Lower lobe of right lung (tissue), 2 donors: ENCODE results near the gene MBD5. TPM values are rescaled to one million over a fixed set of nuclear protein-coding genes. Genes with fewer than 3 reads are reported as not detected.

Experiments
- ATAC-seq, 2 donors: fragments of 200-7000 bp; cut with Tn5 transposase; one replicate each; pipeline ENCODE4 v1.9.1; 2020 to 2022; ENCODE audit warnings: mild to moderate bottlenecking in 2 of 2, moderate library complexity in 2 of 2
- DNase-seq: peaks from one replicate; pipeline ENCODE4 v3.0.0-alpha.2; 2020
- H3K27ac ChIP-seq: fragments of 200-600 bp; one replicate; pipeline ENCODE4 v1.8.0; 2022
- H3K27me3 ChIP-seq: fragments of 200-600 bp; one replicate; pipeline ENCODE4 v1.8.0; 2022; ENCODE audit warnings: low read depth
- H3K36me3 ChIP-seq: fragments of 200-600 bp; one replicate; pipeline ENCODE4 v1.8.0; 2022; ENCODE audit warnings: mild to moderate bottlenecking
- H3K4me1 ChIP-seq: fragments of 200-600 bp; one replicate; pipeline ENCODE4 v1.8.0; 2022
- H3K4me3 ChIP-seq: fragments of 200-600 bp; one replicate; pipeline ENCODE4 v1.8.0; 2022; ENCODE audit warnings: mild to moderate bottlenecking
- H3K9me3 ChIP-seq: fragments of 200-600 bp; one replicate; pipeline ENCODE4 v1.8.0; 2022
- CTCF ChIP-seq: fragments of 200-600 bp; IDR thresholded peaks from one replicate; pipeline ENCODE4 v1.8.0; 2022; ENCODE audit warnings: antibody characterized with exemption, mild to moderate bottlenecking
- intact Hi-C: fragments of 100-400 bp; cut with DNase I; formaldehyde crosslinking; loops from one replicate; pipeline ENCODE4 v1.11.0; 2022
- total RNA-seq: library from RNA; stranded (reverse); fragmentation: NEBNext Ultra II Directional; extraction: Animal tissue kit (Norgen Biotek cat#: 25700); gene quantifications from one replicate; pipeline ENCODE4 v1.2.1, GENCODE V29; 2021
- donor health status: DM: no; HTN: yes; CAD: no; lungs with severe emphysema.

The MBD5 gene
- total RNA-seq, 1 donor from 2014 or later = 46.3 TPM

GRCh38 chr2:148351437-148352143, 330.7 kb downstream of the MBD5 start:
- Histone ChIP-seq H3K4me1 (no peaks in the 10 kb centered on the region), H3K27me3 (no peaks in the 10 kb centered on the region), H3K9me3 (no peaks in the 10 kb centered on the region), H3K4me3 (no peak overlapping the region), H3K27ac (no peak overlapping the region), H3K36me3 (no peaks in the 10 kb centered on the region)
- intact Hi-C loops = no loop called here
- ATAC-seq = no peak
- no peak for TF ChIP-seq CTCF
- DNase-seq = no peak

- no peak overlapping the region for H3K27ac ChIP-seq
- ATAC-seq = no peak
These were observed 337.5 kb downstream of the MBD5 start for GRCh38 chr2:148358375-148358774.

GRCh38 chr2:148360662-148361061, 339.8 kb downstream of the MBD5 start:
- Histone ChIP-seq H3K27ac (no peak overlapping the region), H3K4me1 (no peaks in the 10 kb centered on the region), H3K9me3 (no peaks in the 10 kb centered on the region), H3K4me3 (no peak overlapping the region), H3K27me3 (no peaks in the 10 kb centered on the region), H3K36me3 (no peaks in the 10 kb centered on the region)
- DNase-seq (no peak), ATAC-seq (no peak)
- no peak for TF ChIP-seq CTCF
- intact Hi-C loops = no loop called here

More at GRCh38 chr2:148358375-148358774, 337.5 kb downstream of the MBD5 start:
- no peak for TF ChIP-seq CTCF
- Histone ChIP-seq H3K4me3 (no peak overlapping the region), H3K36me3 (no peaks in the 10 kb centered on the region), H3K9me3 (no peaks in the 10 kb centered on the region), H3K4me1 (no peaks in the 10 kb centered on the region), H3K27me3 (no peaks in the 10 kb centered on the region)
- intact Hi-C loops = no loop called here
- DNase-seq = no peak

GRCh38 chr2:148362144-148362796, 341.4 kb downstream of the MBD5 start:
- TF ChIP-seq CTCF = no peak
- H3K9me3 ChIP-seq = no peaks in the 10 kb centered on the region
- no peaks in the 10 kb centered on the region for H3K36me3 ChIP-seq
- H3K4me3 ChIP-seq = no peak overlapping the region
- H3K27ac ChIP-seq = no peak overlapping the region
- intact Hi-C loops = no loop called here
- H3K4me1 ChIP-seq = no peaks in the 10 kb centered on the region
- ATAC-seq (no peak), DNase-seq (no peak)
- no peaks in the 10 kb centered on the region for H3K27me3 ChIP-seq

GRCh38 chr2:148375214-148375613, 354.3 kb downstream of the MBD5 start:
- intact Hi-C loops = no loop called here
- H3K27ac ChIP-seq = no peak overlapping the region
- H3K4me3 ChIP-seq = no peak overlapping the region
- no peak for ATAC-seq
- no peaks in the 10 kb centered on the region for H3K27me3 ChIP-seq
- no peak for DNase-seq
- no peaks in the 10 kb centered on the region for H3K9me3 ChIP-seq
- no peak for TF ChIP-seq CTCF
- H3K4me1 ChIP-seq = no peaks in the 10 kb centered on the region
- no peaks in the 10 kb centered on the region for H3K36me3 ChIP-seq
